ENCODE data around the gene CBLC. TPM values are rescaled to one million over a fixed set of nuclear protein-coding genes. Genes with fewer than 3 reads are reported as not detected.

CBLC gene
- polyA plus RNA-seq, 1 of the 3 experiments (the other 2 are of a cell fraction), result not detected

GRCh38 chr19:44731622-44732021, 46.1 kb upstream of the CBLC start:
- H3K4me3 ChIP-seq (ENCODE audit: low read depth in 2 of 2, low read length in 1 of 2), result no peak overlapping the region
- H3K36me3 ChIP-seq (replicated peaks in 1 of 2; ENCODE audit: control insufficient read depth in 1 of 2, insufficient read depth in 2 of 2, low read length in 1 of 2), result no peaks in the 10 kb centered on the region
- WGBS (ENCODE audit: low lambda C conversion rate), result 56% methylated on average over 5 of the region's 5 CpGs
- no peak overlapping the region for H2AFZ ChIP-seq (ENCODE audit: low read depth)
- no peaks in the 10 kb centered on the region for H3K9me2 ChIP-seq
- ChIA-PET CTCF (interaction anchor here (1.1 to 21.3 kb wide), 4 partner anchors 8 to 39 kb away, joined by 3 to 598 read pairs (median 18); partner anchors contain the start of gene CBLC), POLR2A (no interaction called here)
- peaks cover 14% of the 10 kb centered on the region for H3F3A ChIP-seq (replicated peaks; ENCODE audit: insufficient read depth)
- TF ChIP-seq RAD21 (IDR thresholded peaks at IDR 0.05; ENCODE audit: low read length) (no peak), SIN3A (IDR thresholded peaks at IDR 0.05; ENCODE audit: borderline replicate concordance, low read depth, low read length) (no peak), JUND (IDR thresholded peaks at IDR 0.05) (no peak), PBX3 (IDR thresholded peaks at IDR 0.05) (no peak), NRF1 (IDR thresholded peaks at IDR 0.05; ENCODE audit: low read depth, low read length) (no peak), NFIC (IDR thresholded peaks at IDR 0.05; ENCODE audit: borderline replicate concordance) (no peak), ZBTB33 (IDR thresholded peaks at IDR 0.05; ENCODE audit: borderline replicate concordance, low read depth) (no peak), GATA2 (CRISPR knock-in tag; IDR thresholded peaks at IDR 0.05) (no peak), USF1 (IDR thresholded peaks at IDR 0.05; ENCODE audit: borderline replicate concordance, low read depth) (no peak), YY1 (IDR thresholded peaks at IDR 0.05; ENCODE audit: low read depth) (no peak), EZH2phosphoT487 (IDR thresholded peaks at IDR 0.05; ENCODE audit: borderline replicate concordance, low read depth) (no peak), SMC3 (IDR thresholded peaks at IDR 0.05; ENCODE audit: low read depth, low read length) (no peak), MXI1 (IDR thresholded peaks at IDR 0.05; ENCODE audit: low read depth, low read length) (no peak), RFX5 (IDR thresholded peaks at IDR 0.05; ENCODE audit: low read length) (no peak), FOSL2 (IDR thresholded peaks at IDR 0.05; ENCODE audit: borderline replicate concordance, low read depth) (no peak), TEAD4 (IDR thresholded peaks at IDR 0.05; ENCODE audit: borderline replicate concordance, insufficient read depth) (no peak), CHD2 (IDR thresholded peaks at IDR 0.05; ENCODE audit: low read length, partially characterized antibody) (no peak), USF2 (IDR thresholded peaks at IDR 0.05; ENCODE audit: borderline replicate concordance, low read depth, low read length) (no peak), IRF3 (IDR thresholded peaks at IDR 0.05; ENCODE audit: low read depth, low read length) (no peak), RXRA (IDR thresholded peaks at IDR 0.05; ENCODE audit: borderline replicate concordance, low read depth) (no peak)
- no peaks in the 10 kb centered on the region for H4K20me1 ChIP-seq (ENCODE audit: insufficient read depth)
- H3K4me2 ChIP-seq, result no peak overlapping the region
- DNase-seq, result no peak
- no peaks in the 10 kb centered on the region for H3K4me1 ChIP-seq (ENCODE audit: control insufficient read depth in 1 of 2, insufficient read depth in 2 of 2, low read depth in 1 of 2, low read length in 1 of 2)
- no peaks in the 10 kb centered on the region for H3K27me3 ChIP-seq (ENCODE audit: insufficient read depth)
- no peaks in the 10 kb centered on the region for H3K79me2 ChIP-seq (ENCODE audit: insufficient read depth)
- no peak overlapping the region for H3K27ac ChIP-seq (ENCODE audit: low read depth in 2 of 2, low read length in 1 of 2)
- H3K9me3 ChIP-seq, result no peaks in the 10 kb centered on the region
- no peak overlapping the region for H3K9ac ChIP-seq

Data from SK-N-SH (cell line).